BLaER1 treated with 17β-estradiol and CSF1 and Interleukin-3, amounts not matched to agents 10 nM and 100 nM (cell line): Measurements from ENCODE around the gene HSPB7.

Source experiments
- H3K27ac ChIP-seq, 11 experiments: shearing (Covaris generic); formaldehyde crosslinking; 2 replicates each; pipeline ENCODE4 v1.8.1; 2022
- H3K27me3 ChIP-seq, 11 experiments: shearing (Covaris generic); formaldehyde crosslinking; 2 replicates each; pipeline ENCODE4 v1.8.1; 2022
- H3K36me3 ChIP-seq, 11 experiments: shearing (Covaris generic); formaldehyde crosslinking; 2 replicates each; pipeline ENCODE4 v1.8.1; 2022
- H3K4me1 ChIP-seq, 10 experiments: shearing (Covaris generic); formaldehyde crosslinking; 2 replicates each; pipeline ENCODE4 v1.8.1; 2022
- H3K4me2 ChIP-seq, 11 experiments: shearing (Covaris generic); formaldehyde crosslinking; 2 replicates each; pipeline ENCODE4 v1.8.1; 2022
- H3K4me3 ChIP-seq, 10 experiments: shearing (Covaris generic); formaldehyde crosslinking; 2 replicates each; pipeline ENCODE4 v1.8.1; 2022
- H3K9ac ChIP-seq, 11 experiments: shearing (Covaris generic); formaldehyde crosslinking; 2 replicates each; pipeline ENCODE4 v1.8.1; 2022
- H3K9me3 ChIP-seq, 11 experiments: shearing (Covaris generic); formaldehyde crosslinking; replicated peaks in 1 of 11; 2 replicates each; pipeline ENCODE4 v1.8.1; 2022
- H4K20me1 ChIP-seq, 11 experiments: shearing (Covaris generic); formaldehyde crosslinking; 2 replicates each; pipeline ENCODE4 v1.8.1; 2022
- Cebpa-rat ChIP-seq, 11 experiments: shearing (Covaris generic); IDR thresholded peaks; 2 replicates each; pipeline ENCODE4 v1.8.1; 2022

The HSPB7 gene

GRCh38 chr1:15969321-15969880, 48.4 kb downstream of the HSPB7 start:
- Histone ChIP-seq H3K9ac (no peak overlapping the region), H3K36me3 (peaks cover 48 to 73% (median 66%) of the 10 kb centered on the region in 11 experiments), H3K4me3 (peak overlapping the region in 2 of 10 experiments; percentile 12 to 36; a peak in 1 of 20 replicates), H3K9me3 (peaks cover 9 to 36% (median 27%) of the 10 kb centered on the region in 11 experiments; a peak in 21 of 22 replicates), H3K27ac (peak overlapping the region in 1 of 11 experiments; percentile 93; a peak in 1 of 22 replicates), H3K4me1 (peaks cover 65 to 93% (median 70%) of the 10 kb centered on the region in 10 experiments), H4K20me1 (peaks cover 0 to 14% (median 10%) of the 10 kb centered on the region in 11 experiments; a peak in 7 of 22 replicates), H3K4me2 (peak overlapping the region in 2 of 11 experiments; percentile 15 to 74; a peak in 2 of 22 replicates), H3K27me3 (no peaks in the 10 kb centered on the region)
- TF ChIP-seq Cebpa-rat (IDR thresholded peaks at IDR 0.05) = no peak

- H3K36me3 ChIP-seq = peaks cover 44 to 68% (median 60%) of the 10 kb centered on the region in 11 experiments
- no peak for TF ChIP-seq Cebpa-rat (IDR thresholded peaks at IDR 0.05)
- H3K4me1 ChIP-seq = peaks cover 65 to 93% (median 70%) of the 10 kb centered on the region in 10 experiments
- no peaks in the 10 kb centered on the region for H3K27me3 ChIP-seq
- peak overlapping the region in 7 of 11 experiments; percentile 4 to 86 (median 26); a peak in 6 of 22 replicates for H3K9ac ChIP-seq
- H3K9me3 ChIP-seq = peaks cover 9 to 36% (median 27%) of the 10 kb centered on the region in 11 experiments; a peak in 21 of 22 replicates
- H4K20me1 ChIP-seq = peaks cover 0 to 6% (median 2%) of the 10 kb centered on the region in 11 experiments; a peak in 6 of 22 replicates
- H3K27ac ChIP-seq = peak overlapping the region; percentile 30 to 98 (median 93); a peak in 20 of 22 replicates
- H3K4me2 ChIP-seq = peak overlapping the region; percentile 73 to 88 (median 84)
- no peak overlapping the region for H3K4me3 ChIP-seq
Measured at GRCh38 chr1:15968172-15968571, 49.7 kb downstream of the HSPB7 start.

GRCh38 chr1:15966956-15967344, 50.9 kb downstream of the HSPB7 start:
- Histone ChIP-seq H3K9me3 (peaks cover 9 to 27% (median 23%) of the 10 kb centered on the region in 11 experiments; a peak in 20 of 22 replicates), H3K9ac (peak overlapping the region; percentile 69 to 88 (median 84)), H4K20me1 (peaks cover 0 to 6% (median 1%) of the 10 kb centered on the region in 11 experiments; a peak in 9 of 22 replicates), H3K4me1 (peaks cover 71 to 93% (median 74%) of the 10 kb centered on the region in 10 experiments), H3K4me3 (peak overlapping the region in 4 of 10 experiments; percentile 7 to 40 (median 32); a peak in 4 of 20 replicates), H3K27me3 (no peaks in the 10 kb centered on the region), H3K36me3 (peaks cover 31 to 55% (median 48%) of the 10 kb centered on the region in 11 experiments), H3K27ac (peak overlapping the region; percentile 79 to 98 (median 93)), H3K4me2 (peak overlapping the region; percentile 73 to 88 (median 84))
- no peak for TF ChIP-seq Cebpa-rat (IDR thresholded peaks at IDR 0.05)

- H3K9me3 ChIP-seq = peaks cover 9 to 27% (median 23%) of the 10 kb centered on the region in 11 experiments; a peak in 20 of 22 replicates
- H3K36me3 ChIP-seq = peaks cover 30 to 57% (median 49%) of the 10 kb centered on the region in 11 experiments
- peak overlapping the region; percentile 69 to 88 (median 84) for H3K9ac ChIP-seq
- peak in 2 of 11 experiments; percentile 21 to 23; a peak in 2 of 22 replicates for TF ChIP-seq Cebpa-rat (IDR thresholded peaks at IDR 0.05)
- peaks cover 0 to 10% (median 7%) of the 10 kb centered on the region in 11 experiments; a peak in 10 of 22 replicates for H4K20me1 ChIP-seq
- H3K4me3 ChIP-seq = peak overlapping the region in 9 of 10 experiments; percentile 16 to 40 (median 34); a peak in 15 of 20 replicates
- H3K4me2 ChIP-seq = peak overlapping the region; percentile 73 to 88 (median 84)
- H3K27me3 ChIP-seq = no peaks in the 10 kb centered on the region
- peak overlapping the region; percentile 79 to 98 (median 93) for H3K27ac ChIP-seq
- peaks cover 75 to 94% (median 77%) of the 10 kb centered on the region in 10 experiments for H3K4me1 ChIP-seq
Measured at GRCh38 chr1:15966081-15966955, 51.5 kb downstream of the HSPB7 start.

GRCh38 chr1:15965228-15965767, 52.5 kb downstream of the HSPB7 start:
- Histone ChIP-seq H3K4me1 (peaks cover 86 to 96% (median 87%) of the 10 kb centered on the region in 10 experiments), H3K9ac (peak overlapping the region; percentile 69 to 88 (median 84)), H3K4me3 (peak overlapping the region in 8 of 10 experiments; percentile 16 to 40 (median 32); a peak in 11 of 20 replicates)

More at GRCh38 chr1:15965228-15965767, 52.5 kb downstream of the HSPB7 start:
- peak; percentile 44 to 97 (median 86); a peak in 20 of 22 replicates for TF ChIP-seq Cebpa-rat (IDR thresholded peaks at IDR 0.05)
- Histone ChIP-seq H3K4me2 (peak overlapping the region; percentile 73 to 88 (median 84)), H3K27me3 (no peaks in the 10 kb centered on the region), H3K36me3 (peaks cover 25 to 54% (median 46%) of the 10 kb centered on the region in 11 experiments), H3K9me3 (peaks cover 9 to 20% (median 18%) of the 10 kb centered on the region in 11 experiments; a peak in 20 of 22 replicates), H4K20me1 (peaks cover 0 to 17% (median 8%) of the 10 kb centered on the region in 11 experiments; a peak in 11 of 22 replicates), H3K27ac (peak overlapping the region; percentile 79 to 98 (median 93))
